ENCODE data around the gene PARD3. TPM values are rescaled to one million over a fixed set of nuclear protein-coding genes. Genes with fewer than 3 reads are reported as not detected.

PARD3 gene
- total RNA-seq, 1 experiment from 2014 or later = 51.8 TPM

DNA sequence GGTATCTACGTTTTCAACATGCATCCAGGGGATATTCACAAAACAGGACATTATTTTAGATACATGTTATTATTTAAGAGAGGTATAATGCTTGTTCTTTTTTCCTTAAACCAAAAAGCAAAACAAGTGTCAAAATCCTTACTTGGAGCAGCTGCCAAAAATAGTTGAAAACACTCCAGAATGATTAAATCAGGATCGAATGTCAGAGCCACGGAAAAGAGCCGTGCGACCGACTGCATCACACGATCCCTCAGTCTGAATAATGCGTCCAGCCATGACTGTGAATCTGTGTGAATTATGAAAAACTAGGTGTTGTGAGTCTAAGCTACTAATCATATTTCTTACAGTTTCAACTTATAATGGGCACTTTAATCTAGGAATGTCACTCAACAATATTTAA, 126.0 kb downstream of the PARD3 start:
- Mint-ChIP-seq H3K36me3 (peaks cover 13% of the 10 kb centered on the region), H3K4me3 (no peak overlapping the region), H3K4me1 (peaks cover 21% of the 10 kb centered on the region), H3K27ac (no peak overlapping the region; the same call in 1 of the 2 replicates), H3K9me3 (peaks cover 3% of the 10 kb centered on the region; the same call in 1 of the 2 replicates), H3K27me3 (ENCODE audit: low read depth) (no peaks in the 10 kb centered on the region)
- DNase-seq (ENCODE audit: low spot score) (no peak), ATAC-seq (no peak)
- ChIA-PET POLR2A (no interaction called here), CTCF (interaction anchor here (1.0 to 2.7 kb wide), 4 partner anchors 9 to 305 kb away, joined by 3 to 9 read pairs (median 4); no protein-coding TSS in a partner anchor)
- TF ChIP-seq, protein P1, sequence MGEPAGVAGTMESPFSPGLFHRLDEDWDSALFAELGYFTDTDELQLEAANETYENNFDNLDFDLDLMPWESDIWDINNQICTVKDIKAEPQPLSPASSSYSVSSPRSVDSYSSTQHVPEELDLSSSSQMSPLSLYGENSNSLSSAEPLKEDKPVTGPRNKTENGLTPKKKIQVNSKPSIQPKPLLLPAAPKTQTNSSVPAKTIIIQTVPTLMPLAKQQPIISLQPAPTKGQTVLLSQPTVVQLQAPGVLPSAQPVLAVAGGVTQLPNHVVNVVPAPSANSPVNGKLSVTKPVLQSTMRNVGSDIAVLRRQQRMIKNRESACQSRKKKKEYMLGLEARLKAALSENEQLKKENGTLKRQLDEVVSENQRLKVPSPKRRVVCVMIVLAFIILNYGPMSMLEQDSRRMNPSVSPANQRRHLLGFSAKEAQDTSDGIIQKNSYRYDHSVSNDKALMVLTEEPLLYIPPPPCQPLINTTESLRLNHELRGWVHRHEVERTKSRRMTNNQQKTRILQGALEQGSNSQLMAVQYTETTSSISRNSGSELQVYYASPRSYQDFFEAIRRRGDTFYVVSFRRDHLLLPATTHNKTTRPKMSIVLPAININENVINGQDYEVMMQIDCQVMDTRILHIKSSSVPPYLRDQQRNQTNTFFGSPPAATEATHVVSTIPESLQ (CRISPR knock-in tag; IDR thresholded peaks at IDR 0.05) = no peak
- TF ChIP-seq, protein P2, sequence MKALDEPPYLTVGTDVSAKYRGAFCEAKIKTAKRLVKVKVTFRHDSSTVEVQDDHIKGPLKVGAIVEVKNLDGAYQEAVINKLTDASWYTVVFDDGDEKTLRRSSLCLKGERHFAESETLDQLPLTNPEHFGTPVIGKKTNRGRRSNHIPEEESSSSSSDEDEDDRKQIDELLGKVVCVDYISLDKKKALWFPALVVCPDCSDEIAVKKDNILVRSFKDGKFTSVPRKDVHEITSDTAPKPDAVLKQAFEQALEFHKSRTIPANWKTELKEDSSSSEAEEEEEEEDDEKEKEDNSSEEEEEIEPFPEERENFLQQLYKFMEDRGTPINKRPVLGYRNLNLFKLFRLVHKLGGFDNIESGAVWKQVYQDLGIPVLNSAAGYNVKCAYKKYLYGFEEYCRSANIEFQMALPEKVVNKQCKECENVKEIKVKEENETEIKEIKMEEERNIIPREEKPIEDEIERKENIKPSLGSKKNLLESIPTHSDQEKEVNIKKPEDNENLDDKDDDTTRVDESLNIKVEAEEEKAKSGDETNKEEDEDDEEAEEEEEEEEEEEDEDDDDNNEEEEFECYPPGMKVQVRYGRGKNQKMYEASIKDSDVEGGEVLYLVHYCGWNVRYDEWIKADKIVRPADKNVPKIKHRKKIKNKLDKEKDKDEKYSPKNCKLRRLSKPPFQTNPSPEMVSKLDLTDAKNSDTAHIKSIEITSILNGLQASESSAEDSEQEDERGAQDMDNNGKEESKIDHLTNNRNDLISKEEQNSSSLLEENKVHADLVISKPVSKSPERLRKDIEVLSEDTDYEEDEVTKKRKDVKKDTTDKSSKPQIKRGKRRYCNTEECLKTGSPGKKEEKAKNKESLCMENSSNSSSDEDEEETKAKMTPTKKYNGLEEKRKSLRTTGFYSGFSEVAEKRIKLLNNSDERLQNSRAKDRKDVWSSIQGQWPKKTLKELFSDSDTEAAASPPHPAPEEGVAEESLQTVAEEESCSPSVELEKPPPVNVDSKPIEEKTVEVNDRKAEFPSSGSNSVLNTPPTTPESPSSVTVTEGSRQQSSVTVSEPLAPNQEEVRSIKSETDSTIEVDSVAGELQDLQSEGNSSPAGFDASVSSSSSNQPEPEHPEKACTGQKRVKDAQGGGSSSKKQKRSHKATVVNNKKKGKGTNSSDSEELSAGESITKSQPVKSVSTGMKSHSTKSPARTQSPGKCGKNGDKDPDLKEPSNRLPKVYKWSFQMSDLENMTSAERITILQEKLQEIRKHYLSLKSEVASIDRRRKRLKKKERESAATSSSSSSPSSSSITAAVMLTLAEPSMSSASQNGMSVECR (CRISPR knock-in tag; IDR thresholded peaks at IDR 0.05; ENCODE audit: borderline replicate concordance) = no peak
- TF ChIP-seq, protein P3, sequence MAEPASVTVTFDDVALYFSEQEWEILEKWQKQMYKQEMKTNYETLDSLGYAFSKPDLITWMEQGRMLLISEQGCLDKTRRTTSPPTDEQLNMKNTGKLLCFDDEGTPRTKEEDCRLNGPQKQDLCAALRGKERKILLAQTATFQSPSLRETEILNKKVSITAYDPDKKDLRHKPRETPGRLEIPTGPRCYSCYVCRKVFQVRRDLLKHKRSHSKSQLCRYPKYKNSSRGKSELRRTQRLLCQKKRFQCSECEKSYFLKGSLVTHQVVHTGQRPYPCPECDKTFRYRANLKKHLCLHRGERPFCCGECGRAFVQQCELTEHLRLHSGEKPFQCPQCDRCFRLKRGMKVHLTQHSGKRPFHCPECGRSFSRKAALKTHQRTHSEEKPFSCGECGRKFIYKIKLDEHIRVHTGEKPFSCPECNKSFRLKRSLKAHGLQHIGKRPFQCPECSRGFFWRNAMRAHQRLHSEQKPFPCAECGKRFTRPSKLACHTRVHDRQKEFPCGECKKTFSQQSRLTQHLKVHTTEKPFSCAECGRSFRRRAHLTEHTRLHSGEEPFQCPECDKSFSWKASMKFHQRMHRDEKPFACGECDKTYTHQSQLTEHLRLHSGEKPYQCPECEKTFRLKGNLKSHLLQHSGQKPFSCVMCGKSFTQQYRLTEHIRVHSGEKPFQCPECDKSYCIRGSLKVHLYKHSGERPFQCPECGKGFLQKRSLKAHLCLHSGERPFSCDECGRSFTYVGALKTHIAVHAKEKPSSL (CRISPR knock-in tag; conservative IDR thresholded peaks at IDR 0.05) = no peak
- TF ChIP-seq, protein P4, sequence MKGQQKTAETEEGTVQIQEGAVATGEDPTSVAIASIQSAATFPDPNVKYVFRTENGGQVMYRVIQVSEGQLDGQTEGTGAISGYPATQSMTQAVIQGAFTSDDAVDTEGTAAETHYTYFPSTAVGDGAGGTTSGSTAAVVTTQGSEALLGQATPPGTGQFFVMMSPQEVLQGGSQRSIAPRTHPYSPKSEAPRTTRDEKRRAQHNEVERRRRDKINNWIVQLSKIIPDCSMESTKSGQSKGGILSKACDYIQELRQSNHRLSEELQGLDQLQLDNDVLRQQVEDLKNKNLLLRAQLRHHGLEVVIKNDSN (CRISPR knock-in tag; IDR thresholded peaks at IDR 0.05) = no peak
- TF ChIP-seq, protein P5, sequence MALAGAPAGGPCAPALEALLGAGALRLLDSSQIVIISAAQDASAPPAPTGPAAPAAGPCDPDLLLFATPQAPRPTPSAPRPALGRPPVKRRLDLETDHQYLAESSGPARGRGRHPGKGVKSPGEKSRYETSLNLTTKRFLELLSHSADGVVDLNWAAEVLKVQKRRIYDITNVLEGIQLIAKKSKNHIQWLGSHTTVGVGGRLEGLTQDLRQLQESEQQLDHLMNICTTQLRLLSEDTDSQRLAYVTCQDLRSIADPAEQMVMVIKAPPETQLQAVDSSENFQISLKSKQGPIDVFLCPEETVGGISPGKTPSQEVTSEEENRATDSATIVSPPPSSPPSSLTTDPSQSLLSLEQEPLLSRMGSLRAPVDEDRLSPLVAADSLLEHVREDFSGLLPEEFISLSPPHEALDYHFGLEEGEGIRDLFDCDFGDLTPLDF (CRISPR knock-in tag; IDR thresholded peaks at IDR 0.05) = no peak
- TF ChIP-seq MYBL2 (CRISPR knock-in tag; IDR thresholded peaks at IDR 0.05) = no peak
- TF ChIP-seq FOXJ3 (CRISPR knock-in tag; IDR thresholded peaks at IDR 0.05; ENCODE audit: borderline replicate concordance) = no peak
- TF ChIP-seq ZNF396 (CRISPR knock-in tag; IDR thresholded peaks at IDR 0.05; ENCODE audit: borderline replicate concordance) = no peak
- TF ChIP-seq SMAD4 (CRISPR knock-in tag; IDR thresholded peaks at IDR 0.05) = no peak
- TF ChIP-seq, protein P6, sequence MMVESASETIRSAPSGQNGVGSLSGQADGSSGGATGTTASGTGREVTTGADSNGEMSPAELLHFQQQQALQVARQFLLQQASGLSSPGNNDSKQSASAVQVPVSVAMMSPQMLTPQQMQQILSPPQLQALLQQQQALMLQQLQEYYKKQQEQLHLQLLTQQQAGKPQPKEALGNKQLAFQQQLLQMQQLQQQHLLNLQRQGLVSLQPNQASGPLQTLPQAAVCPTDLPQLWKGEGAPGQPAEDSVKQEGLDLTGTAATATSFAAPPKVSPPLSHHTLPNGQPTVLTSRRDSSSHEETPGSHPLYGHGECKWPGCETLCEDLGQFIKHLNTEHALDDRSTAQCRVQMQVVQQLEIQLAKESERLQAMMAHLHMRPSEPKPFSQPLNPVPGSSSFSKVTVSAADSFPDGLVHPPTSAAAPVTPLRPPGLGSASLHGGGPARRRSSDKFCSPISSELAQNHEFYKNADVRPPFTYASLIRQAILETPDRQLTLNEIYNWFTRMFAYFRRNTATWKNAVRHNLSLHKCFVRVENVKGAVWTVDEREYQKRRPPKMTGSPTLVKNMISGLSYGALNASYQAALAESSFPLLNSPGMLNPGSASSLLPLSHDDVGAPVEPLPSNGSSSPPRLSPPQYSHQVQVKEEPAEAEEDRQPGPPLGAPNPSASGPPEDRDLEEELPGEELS (CRISPR knock-in tag; IDR thresholded peaks at IDR 0.05) = no peak
